ENCODE data around the gene IPO11.
"Not testable (repeated sequence)": the region's sequence is repeated elsewhere in the genome, so short reads cannot be mapped to it uniquely, and the experiment has no call there.

Gene IPO11

DNA sequence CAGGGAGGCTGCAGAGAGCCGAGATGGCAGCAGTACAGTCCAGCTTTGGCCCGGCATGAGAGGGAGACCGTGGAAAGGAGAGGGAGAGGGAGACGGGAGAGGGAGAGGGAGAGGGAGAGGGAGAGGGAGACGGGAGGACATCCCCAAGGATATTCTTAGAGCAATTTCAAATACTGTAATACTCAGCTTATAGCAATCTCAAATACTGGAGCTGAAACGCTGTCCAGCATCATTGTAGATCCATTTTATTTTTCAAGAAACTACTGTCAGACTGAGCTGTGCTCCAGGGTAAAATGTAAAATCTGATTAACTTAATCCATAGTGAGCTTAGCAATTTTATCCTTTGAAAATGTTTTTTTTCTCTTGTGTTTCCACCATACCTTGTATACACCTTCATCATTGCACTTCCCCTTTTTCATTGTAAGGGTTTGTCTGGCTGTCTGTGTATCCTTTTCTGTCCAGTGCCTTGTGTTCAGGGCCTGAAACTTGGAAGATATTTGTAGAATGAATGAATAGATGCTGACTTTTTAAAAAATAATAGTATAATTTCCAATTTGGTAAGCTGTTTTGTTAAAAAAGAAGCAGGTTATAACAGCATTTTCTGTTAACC lies 102.1 kb downstream of the IPO11 start:
- DNase-seq (ENCODE audit: low spot score): no peak

DNA sequence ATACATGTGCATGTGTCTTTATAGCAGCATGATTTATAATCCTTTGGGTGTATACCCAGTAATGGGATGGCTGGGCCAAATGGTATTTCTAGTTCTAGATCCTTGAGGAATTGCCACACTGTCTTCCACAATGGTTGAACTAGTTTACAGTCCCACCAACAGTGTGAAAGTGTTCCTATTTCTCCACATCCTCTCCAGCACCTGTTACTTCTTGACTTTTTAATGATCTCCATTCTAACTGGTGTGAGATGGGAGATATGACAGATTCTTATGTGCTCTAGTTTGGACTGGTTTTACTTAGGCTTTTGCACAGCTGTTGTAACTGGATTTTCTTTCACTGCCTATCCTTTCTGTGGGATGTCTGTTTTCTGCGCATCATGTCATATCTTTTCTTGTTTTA lies 108.2 kb downstream of the IPO11 start:
- not testable (repeated sequence) for DNase-seq (ENCODE audit: low spot score)

DNA sequence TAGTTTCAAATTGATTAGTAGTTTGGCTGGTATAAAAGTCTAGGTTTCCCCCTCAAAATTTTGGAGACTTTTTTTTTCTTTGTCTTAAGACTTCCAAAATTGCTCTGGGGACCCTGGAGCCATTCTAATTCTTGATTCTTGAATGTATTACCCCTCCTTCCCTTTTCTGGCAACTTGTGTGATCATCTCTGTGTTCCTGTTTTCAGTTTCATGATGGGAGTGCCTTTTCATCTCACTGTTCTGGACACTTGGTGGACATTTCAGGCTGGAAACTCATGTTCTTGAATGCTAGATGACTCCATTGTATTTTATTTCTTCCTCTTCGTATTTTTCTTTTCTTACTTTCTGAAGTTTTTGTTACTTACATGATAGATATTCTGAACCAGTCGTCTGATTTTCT lies 108.8 kb downstream of the IPO11 start:
- DNase-seq (ENCODE audit: low spot score): no peak

DNA sequence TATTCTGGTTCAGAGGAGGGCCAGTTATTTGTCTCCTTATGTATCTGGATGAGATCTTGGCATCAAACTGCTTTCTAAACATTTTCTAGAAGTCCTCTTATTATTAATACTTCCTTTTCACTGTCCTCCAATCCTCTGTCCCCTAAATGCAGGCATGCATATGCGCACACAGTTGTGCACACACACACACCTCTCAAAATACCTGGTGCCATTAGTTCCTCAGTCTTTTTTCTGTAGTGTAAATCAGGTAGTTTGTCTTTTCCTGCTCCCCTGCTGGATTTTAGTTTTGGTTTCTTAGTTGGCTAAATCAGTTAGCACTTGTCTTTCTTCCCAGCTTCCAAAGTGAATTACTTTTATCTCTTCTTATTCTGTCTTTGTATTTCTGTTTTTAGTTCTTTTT lies 110.2 kb downstream of the IPO11 start:
- no peak for DNase-seq (ENCODE audit: low spot score)

DNA sequence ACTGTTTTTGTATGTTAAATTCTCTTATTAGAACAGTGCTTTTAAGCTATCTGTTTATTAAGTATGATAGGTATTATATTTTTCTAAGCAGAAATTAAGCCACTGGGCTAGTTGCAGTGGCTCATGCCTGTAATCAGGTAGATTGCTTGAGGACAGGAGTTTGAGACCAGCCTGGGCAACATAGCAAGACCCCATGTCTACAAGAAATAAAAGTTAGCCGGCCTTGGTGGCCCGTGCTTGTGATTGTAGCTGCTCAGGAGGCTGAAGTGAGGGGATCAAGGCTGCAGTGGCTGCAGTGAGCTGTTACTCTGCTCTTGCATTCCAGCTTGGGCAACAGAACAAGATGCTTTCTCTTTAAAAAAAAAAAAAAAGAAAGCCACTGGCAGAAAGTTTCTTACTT lies 121.0 kb downstream of the IPO11 start:
- DNase-seq (ENCODE audit: low spot score): no peak

DNA sequence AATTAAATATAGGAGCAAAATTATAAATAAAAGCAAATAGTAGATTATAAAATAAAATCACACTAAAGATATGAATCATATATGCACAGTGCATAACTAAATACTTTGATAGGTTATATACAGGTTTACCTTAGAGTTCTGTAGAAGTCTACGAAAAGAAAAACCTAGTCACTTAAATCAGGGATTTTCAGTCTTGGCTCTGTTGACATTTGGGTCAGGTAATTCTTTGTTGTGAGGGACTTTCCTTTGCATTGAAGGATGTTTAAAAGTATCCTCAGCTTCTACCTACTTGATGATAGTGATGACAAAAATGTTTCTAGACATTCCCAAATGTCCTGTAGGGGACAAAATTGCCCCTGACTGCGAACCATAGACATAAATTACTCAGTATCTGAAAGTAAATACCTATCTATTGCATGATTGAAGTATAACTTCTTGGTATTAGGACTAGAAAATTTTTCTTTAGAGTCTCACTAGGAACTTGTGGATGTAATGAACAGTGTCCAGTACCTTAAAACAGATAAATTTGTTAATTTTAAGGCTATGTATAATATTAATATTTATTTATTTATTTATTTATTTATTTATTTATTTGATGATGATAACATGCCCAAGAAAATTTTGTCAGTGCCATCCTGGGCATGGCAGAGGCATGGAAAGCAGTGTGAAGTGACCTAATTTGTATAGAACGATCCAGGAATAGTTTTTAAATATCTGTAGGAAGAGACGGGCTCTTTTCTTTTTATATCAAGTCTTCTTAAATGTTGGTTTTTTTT lies 122.1 kb downstream of the IPO11 start:
- DNase-seq (ENCODE audit: low spot score): no peak

DNA sequence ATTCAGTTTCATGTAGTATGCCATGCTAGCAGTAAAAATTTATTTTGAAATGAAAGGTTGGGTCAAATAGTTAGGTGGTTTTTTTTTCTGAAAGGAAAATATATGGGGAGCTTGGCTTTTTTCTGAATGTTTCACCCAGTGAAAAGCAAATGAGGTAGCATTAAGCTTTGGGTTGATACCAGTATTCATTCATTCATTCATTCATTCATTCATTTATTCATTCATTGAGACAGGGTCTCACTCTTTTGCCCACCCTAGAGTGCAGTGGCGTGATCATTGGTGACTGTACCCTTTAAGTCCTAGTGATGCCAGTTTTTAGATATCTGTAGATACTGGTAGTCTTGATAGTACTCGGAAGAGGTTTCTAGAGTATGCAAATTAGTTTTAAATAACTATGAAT lies 123.7 kb downstream of the IPO11 start:
- DNase-seq (ENCODE audit: low spot score): no peak

DNA sequence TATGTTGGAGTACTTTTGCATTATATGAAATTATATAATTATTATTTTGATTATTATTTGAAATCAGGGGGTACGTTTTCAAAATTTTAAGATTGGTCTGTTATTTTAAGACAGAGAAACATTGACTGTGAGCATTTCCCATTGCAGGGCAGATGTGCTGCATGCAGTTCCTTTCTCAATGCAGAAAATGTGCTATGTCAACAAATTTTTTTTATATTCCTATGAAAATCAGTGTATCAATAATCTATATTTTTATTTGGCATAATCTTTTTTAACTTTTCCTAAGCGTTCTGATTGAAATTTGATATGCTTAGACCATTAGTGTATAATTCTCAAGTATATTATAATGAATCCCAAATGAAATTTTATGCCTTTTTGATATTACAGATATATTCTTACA lies 124.2 kb downstream of the IPO11 start:
- no peak for DNase-seq (ENCODE audit: low spot score)

DNA sequence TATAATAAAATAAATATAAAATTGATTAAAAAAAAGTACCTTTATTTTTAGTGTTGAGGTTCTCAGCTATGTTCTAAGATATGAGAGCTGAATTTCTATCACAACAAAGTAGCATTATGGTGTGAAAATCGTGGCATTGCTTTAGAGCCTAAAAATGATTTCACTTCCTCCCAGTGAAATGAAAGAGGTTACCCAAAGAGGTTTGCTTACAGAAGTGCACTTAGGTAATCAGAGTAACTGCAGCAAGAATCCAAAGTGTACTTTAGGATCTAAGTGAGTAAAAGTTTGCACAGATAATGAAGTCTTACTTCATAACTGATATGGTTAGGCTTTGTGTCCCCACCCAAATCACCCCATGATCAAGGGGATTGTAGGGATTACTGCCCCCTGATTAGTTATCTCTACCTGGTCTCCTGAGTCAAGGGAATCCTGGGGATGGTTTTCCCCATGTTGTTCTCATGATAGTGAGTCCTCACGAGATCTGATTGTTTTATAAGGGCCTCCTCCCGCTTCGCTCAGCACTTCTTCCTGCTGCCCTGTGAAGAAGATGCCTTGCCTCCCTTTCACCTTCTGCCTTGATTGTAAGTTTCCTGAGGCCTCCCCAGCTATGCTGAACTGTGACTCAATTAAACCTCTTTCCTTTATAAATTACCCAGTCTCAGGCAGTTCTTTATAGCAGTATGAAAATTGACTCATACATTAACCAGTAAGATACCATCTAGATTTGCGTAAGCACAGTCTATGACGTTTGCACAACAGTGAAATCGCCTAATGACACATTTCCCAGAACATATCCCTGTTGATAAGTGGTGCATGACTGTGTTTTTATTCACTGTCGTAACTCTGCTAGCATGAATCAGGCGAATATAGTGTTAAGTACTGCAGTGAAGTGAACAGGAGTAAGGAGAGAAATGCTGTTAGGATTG lies 125.7 kb downstream of the IPO11 start:
- DNase-seq (ENCODE audit: low spot score): no peak

DNA sequence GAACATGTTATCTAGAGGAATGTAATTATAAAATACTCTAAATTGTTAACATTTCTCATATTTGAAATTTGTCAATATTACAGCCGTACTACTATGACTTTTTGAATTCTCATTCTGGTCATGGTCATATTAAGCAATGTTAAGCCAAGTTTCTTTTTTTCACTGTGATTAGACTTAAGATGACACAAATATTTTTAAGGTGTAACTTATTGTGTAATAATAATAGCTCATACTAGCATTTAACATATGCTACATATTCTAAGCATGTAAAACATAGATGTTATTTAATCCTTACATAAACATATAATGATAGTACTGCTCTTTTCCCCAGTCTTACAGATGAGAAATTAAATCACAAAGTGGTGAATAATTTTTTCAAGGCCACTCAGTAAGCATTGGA lies 130.2 kb downstream of the IPO11 start:
- DNase-seq (ENCODE audit: low spot score): no peak

DNA sequence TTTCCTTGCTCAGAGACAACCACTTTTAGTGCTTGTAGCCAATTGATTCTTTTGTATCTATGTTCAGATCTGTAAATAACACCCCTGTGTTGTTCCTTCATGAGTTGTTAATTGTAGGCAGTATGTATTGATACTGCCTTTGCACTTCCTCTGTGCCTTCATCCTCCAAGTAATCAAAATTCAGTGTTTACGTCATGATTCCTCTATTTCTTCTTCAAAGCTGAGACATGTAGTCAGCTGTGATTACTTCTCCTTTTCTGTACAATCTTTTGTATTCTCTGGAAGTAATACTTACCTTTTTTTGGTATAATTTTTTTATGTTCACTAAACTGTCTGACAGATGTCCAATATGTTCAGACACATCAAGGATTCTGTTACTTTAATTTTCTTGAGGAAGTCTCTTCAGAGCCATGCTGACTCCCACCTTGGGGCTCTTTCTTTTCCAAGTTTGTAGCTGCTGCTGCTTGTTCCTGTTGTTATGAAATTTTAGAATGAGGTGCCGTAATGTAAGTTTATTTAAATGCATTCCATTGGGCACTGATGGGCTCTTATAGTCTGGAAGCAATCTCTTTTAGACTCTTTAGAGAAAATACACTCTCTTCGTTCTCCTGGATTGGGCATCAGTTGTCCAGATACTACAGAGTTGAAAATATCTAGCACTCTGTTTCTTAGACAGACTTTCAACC lies 135.5 kb downstream of the IPO11 start:
- no peak for DNase-seq (ENCODE audit: low spot score)

DNA sequence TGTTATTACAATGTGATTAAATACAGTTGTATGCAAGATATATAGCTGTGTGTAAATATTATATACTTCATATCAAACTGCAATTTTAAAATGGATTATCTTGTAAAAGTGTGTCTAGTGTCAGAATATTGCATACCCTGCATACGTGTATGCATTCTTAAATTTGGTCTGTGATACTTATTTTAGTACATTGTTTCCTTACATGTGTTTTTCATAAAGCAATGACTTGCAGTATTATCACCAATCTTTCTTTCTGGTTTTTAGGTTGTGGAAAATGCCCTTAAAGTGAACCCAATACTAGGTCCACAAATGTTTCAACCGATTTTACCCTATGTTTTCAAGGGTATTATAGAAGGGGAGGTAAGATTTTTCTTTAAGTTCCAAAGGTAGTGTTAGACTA lies 137.5 kb downstream of the IPO11 start:
- DNase-seq (ENCODE audit: low spot score): no peak

DNA sequence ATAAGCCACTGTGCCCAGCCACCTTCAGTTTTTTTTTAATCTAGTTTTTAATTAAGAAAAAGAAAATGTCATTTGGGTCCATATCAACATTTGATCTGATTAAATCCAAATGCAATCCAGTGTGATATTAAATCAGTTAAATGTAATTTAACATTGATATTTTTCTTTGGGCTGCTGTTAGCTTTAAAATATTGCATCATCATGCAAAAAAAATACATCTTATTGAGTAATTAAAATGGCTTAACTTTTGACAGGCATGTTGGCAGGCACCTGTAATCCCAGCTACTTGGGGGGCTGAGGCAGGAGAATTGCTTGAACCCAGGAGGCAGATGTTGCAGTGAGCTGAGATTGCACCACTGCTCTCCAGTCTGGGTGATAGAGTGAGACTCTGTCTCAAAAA lies 143.4 kb downstream of the IPO11 start:
- DNase-seq (ENCODE audit: low spot score): no peak

DNA sequence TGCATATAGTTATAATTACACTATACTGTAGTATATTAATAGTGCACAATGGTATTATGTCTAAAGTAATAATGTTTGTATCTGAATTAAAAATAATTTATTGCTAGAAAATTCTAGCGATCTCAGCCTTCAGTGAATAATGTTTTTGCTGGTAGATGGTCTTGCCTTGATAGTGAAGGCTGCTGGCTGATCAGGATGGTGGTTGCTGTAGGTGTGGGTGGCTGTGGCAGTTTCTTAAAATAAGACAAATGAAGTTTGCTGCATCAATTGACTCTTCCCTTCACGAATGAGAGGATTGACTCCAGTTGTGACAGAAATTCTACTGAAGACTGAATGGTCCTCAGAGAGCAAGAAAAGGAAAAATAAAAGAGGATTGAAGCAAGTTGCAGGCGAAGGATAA lies 146.4 kb downstream of the IPO11 start:
- DNase-seq (ENCODE audit: low spot score): no peak

DNA sequence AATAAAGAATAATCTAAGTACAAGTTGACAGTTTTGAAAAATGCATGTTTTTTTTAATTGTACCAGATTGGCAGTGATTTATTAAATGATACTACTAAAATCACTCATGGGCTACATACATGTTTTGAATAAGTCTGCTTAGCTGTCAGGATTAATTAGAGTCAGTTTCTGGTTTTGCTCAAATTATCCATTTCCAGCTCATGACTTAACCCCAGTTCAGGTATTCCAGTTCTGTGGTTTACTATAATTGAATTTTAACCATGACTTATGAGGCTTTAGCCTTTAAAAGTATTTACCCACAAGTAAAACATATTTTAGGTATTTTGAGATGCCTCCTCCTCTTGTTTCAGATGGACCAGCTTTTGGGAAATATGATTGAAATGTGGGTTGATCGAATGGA lies 148.2 kb downstream of the IPO11 start:
- DNase-seq (ENCODE audit: low spot score): no peak

DNA sequence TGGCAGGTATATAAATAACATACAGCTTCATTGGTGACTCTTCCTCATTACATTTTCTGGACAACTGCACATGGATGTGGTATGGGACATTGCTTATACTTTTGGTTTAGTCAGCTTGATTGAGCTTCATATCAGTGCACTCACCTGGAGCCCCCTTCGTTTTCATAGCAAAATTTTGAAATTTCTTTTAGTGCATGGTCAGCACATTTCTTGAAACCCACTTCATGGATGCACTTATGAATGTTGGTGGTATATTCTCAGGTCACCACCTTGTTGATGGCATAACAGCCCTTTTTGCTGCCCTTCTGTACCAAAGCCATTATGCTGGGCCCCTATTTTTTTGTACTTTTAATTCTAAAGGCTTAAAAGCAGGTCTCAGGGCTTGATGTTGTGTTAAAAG lies 149.3 kb downstream of the IPO11 start:
- DNase-seq (ENCODE audit: low spot score): no peak

DNA sequence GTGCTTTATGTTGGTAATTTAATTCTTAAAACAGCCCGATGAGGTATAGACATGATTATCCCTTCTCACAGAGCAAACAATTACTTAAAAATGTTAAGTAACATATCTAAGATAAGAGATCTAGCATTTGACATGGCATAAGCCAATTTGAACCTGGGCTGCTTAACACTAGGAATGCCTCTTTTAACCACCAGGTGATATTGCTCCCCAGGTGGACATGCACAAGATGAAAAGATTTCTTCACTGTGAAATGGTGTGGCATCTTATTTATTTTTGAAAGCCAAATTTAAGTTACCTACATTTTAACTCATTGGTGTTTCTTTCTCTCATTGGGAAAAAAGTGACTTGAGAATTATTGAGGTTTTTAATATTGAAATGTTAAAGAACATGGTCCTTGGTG lies 150.3 kb downstream of the IPO11 start:
- DNase-seq (ENCODE audit: low spot score): no peak

DNA sequence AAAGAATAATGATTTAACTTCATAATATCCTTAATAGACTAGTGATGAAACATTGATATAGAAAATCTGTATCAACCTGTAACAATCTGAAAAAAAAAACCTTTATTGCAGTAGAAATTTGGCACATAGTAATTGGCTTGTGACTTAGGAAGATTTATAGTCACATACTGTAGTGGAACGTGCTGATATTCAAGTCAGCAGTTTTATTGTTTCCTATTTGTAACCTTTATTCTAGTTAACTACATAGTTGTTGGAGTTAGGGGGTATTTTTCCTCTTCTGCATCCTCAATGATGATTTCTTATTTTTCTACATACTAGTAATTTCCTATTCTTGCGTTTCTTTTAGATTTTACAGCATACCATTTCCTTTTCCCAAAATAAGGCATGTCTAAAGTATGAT lies 151.5 kb downstream of the IPO11 start:
- no peak for DNase-seq (ENCODE audit: low spot score)

DNA sequence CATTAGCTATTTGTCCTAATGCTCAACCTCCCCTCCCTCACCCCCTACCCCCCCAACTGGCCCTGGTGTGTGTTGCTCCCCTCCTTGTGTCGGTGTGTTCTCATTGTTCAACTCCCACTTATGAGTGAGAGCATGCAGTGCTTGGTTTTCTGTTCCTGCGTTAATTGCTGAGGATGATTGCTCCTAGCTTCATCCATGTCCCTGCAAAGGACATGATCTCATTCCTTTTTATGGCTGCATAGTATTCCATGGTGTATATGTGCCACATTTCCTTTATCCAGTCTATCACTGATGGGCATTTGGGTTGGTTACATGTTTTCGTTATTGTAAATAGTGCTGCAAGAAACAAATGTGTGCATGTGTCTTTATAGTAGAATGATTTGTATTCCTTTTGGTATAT lies 153.2 kb downstream of the IPO11 start:
- DNase-seq (ENCODE audit: low spot score): not testable (repeated sequence)

DNA sequence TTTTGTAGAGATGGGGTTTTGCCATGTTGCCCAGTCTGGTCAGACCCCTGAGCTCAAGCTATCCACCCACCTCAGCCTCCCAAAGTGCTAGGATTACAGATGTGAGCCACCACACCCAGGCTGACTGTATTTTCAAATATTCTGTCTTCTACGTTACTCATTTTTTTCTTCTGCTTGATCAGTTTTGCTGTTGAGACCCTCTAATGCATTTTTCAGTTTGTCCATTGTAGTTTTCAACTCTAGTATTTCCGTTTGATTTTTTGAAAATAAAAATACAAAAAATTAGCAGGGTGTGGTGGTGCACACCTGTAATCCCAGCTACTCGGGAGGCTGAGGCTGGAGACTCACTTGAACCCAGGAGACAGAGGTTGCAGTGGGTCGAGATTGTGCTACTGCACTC lies 155.6 kb downstream of the IPO11 start:
- DNase-seq (ENCODE audit: low spot score): no peak

DNA sequence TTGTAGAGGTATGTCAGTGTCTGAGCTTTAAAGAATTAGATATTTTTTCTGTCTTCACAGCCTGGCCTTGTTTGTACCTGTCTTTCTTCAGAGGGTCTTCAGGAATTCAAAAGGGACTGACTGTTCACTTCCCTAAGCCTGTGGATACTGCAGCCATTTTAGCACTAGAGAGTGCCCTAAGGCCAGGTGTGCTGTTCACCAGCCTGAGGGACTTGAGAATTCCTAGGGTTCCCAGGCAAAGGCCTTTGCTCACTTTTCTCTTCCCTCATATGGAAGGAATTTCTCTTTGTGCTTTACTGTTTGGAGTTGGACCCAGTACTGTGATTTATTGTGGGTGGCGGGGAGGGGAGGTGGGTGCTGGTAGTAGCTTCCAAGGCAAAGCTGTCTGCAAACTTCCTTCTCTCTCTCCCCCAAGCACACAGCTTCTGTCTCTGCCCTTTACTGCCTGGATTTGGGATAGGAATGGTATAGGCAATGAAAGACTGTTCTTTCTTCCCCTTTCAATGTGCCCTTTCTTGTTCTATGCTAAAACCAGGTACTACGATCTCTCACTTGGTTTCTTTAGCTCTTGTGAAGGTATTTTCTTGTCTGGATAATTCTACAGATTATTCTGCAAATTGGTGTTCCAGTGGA lies 156.4 kb downstream of the IPO11 start:
- DNase-seq (ENCODE audit: low spot score): no peak

DNA sequence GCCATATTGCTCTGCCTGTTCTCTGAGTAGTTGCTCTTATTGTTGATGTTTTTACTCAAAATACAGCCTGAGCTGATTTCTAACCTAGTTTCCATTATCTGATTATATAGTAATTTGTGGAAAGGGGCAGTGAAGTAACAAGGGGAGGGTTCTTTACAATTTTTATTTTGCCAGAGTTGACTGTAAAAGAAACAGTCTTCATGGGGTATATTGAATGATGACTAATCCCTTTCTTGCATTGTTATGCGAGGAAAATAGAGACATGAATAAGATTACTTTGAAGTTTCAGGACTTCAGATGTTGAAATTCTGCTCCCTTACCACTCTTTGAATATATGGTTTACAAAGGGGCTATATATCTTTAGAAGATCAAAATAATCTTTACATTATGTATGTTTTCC lies 156.9 kb downstream of the IPO11 start:
- DNase-seq (ENCODE audit: low spot score): no peak
